NCI-H2227 (cell line): ENCODE measurements around the gene METTL26.

Experiments used
- DNase-seq: peaks from one replicate; lab custom pipeline; 2025; ENCODE audit not compliant: unreplicated experiment; lab: John Stamatoyannopoulos, UW

METTL26 gene

DNA sequence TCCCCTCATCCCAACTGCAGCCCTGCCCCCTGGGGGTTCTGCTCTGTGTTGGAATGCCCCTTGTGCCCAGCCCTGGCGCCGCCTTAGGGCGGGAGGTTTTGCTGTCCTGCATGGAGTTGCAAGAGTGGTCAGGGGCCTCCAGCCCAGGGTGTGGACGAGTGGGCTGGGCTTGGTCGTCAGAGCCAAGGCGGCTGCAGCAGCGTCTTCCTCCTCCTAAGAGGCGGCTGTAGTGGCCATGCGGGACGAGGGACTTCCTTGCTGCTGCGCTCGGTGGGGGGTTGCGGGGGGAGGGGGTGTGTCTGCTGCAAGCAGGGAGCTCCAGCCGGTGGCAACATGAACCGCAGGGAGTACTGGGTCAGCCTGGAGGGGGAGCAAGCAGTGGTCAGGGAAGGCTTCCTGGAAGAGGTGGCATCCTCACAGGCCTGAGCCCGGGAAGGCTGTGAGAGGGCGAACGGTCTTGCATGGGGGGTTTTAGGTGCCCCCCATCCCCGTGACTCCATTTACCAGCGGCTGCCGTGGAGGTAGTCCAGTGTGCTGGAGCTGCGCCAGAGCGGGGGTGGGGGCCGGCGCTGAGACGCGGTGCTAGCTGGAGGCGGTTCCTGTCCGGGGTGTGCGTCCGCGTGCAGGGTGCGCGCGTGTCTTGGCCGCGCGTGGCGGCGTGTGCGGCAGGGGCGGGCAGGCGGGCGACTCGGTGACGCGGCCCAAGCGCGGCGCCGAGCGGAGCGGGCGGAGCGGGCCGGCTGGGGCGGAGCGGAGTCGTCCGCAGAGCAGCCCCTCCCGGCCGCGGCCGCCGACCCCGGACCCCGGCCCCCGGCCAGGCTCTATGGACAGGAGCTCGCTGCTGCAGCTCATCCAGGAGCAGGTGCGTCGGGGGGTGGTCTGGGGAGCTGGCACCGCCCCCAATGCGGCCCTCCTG is 39.1 kb upstream of the METTL26 start, which contains the start of gene RHBDL1:
Gene RHBDL1, plus strand, starts transcription at position 704 of the 916 bp plus-strand sequence. Its CDS starts 120 bp downstream, at position 824.
- peak; percentile 47 for DNase-seq

DNA sequence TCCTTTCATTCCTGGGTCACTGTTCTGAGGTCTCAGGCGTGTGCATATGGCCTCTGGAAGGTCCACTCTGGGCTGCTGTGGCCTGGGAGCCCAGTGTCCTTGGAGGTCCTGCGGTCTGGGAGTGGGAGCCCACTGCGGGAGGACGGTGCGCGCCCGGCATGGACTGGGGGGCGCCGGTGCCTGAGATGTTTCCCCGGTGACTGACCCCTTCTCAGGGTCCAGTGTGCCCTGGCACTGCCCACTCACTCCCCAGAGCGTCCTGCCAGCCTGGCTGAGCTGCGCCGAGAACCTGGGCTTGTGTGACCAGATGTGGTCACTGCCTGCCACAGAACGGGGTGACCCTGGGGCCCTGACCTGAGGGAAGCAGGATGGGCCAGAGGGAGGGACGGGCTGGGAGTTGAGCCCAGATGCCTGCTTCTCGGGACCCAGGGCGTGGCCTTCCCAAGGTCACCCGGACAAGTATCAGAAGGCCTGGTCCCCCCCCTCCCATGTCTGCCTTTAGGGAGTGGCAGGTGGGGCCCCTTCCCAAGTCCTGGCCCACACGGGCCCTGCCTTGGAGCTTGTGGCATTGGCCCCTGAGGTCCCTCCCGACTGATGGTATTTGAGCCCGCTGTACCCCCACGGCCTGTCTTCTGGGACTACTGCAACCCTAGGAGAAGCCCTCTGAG is 38.2 kb upstream of the METTL26 start:
- DNase-seq: no peak

DNA sequence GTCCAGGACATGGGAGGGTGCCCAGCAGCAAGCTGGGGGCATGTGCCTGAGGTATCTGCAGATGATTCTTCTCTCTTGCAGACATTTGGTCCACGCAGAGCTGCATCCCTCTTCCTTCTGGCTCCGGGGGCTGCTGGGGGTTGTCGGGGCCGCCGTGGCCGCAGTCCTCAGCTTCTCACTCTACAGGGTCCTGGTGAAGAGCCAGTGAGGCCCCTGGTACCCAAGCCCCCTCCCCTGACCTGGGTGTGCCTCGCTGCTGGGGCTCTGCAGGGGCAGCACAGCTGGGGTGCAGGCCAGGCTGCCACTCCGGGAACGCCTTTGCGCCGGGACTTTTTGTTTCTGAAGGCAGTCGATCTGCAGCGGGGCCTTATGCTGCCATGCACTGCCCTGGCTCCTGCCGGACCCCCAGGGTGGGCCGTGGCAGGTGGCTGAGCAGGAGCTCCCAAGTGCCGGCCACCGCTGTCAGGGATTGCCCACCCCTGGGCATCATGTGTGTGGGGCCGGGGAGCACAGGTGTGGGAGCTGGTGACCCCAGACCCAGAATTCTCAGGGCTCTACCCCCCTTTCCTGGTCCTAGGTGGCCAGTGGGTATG is 37.4 kb upstream of the METTL26 start:
- no peak for DNase-seq

DNA sequence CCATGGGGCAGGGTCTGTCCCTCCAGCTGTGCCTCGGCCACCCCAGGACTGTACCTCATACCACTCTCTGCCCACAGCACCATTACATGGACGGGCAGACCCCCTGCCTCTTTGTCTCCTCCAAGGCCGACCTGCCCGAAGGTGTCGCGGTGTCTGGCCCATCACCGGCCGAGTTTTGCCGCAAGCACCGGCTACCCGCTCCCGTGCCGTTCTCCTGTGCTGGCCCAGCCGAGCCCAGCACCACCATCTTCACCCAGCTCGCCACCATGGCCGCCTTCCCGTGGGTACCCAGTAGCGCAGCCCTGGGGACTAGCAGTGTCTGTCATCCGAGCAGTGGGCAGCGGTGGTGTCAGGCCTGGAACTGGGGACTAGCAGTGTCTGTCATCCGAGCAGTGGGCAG is 36.7 kb upstream of the METTL26 start:
- no peak for DNase-seq

DNA sequence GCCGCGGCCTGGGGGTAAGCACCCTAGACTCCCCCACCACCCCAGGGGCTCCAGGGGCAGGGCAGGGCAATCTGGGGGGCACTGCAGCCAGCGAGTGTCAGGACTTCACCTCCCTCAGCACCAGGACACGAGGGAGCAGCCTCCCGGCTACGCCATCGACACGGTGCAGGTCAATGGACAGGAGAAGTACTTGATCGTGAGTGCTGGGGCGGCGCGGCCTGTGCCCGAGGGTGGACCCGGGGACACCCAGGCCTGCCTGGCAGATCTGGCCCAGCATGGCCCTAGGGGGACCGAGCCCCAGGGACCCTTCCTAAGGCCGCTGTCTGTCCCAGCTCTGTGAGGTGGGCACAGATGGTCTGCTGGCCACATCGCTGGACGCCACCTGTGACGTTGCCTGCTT is 36.3 kb upstream of the METTL26 start:
- DNase-seq: no peak

DNA sequence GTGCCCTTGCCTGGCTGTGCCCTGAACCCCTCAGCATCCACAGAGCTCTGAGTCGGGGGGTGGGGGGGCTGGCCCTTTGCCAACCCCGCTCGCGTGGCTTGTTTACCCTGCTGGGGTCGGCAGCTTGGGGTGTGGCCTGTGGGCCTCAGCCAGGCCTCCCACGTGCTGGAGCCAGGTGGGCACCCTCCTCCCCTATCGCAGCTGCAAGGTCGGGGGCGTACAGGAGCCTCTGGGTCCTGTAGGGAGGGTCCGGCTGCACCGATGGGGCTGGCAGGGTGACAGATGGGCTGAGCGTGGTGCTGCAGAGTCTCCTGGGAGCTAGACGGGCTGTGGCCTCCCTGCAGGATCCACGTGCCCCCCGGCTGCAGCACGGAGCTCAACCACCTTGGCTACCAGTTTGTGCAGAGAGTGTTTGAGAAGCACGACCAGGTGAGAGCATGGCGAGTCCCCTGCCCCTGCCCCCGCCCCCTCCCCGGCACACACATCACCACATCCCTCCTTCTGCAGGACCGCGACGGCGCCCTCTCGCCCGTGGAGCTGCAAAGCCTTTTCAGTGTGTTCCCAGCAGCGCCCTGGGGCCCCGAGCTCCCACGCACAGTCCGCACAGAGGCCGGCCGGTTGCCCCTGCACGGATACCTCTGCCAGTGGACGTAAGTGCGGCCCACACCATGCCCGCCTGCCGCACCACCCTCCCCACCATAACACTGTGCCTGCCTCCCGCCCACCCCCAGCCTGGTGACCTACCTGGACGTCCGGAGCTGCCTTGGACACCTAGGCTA is 35.4 kb upstream of the METTL26 start:
- no peak for DNase-seq

DNA sequence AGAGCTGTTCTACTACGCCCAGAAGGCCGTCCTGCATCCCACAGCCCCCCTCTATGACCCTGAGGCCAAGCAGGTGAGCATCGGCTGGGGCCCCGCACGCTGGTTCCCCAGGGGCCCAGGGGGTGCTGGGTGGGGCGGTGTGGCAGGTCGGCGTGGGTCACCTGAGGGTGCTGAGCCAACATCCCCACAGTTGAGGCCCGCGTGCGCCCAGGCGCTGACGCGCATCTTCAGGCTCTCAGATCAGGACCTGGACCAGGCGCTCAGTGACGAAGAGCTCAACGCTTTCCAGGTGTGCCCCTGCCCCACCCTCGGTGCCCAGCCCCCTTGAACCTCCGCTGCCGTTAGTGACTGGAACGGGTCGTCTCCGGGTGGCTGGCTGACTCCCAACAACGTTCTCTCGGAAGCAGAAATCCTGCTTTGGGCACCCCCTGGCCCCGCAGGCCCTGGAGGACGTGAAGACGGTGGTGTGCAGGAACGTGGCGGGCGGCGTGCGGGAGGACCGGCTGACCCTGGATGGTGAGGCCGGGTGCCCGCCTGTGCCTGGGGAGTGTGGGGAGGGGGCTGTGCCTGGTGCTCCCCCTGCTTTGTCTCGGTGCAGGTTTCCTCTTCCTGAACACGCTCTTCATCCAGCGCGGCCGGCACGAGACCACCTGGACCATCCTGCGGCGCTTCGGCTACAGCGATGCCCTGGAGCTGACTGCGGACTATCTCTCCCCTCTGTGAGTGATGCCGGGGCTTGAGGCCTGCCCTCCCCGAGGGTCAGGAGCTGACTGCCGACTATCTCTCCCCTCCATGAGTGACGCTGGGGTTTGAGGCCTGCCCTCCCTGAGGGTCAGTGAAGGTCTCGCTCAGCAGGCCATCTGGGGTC is 34.6 kb upstream of the METTL26 start:
- no peak for DNase-seq

DNA sequence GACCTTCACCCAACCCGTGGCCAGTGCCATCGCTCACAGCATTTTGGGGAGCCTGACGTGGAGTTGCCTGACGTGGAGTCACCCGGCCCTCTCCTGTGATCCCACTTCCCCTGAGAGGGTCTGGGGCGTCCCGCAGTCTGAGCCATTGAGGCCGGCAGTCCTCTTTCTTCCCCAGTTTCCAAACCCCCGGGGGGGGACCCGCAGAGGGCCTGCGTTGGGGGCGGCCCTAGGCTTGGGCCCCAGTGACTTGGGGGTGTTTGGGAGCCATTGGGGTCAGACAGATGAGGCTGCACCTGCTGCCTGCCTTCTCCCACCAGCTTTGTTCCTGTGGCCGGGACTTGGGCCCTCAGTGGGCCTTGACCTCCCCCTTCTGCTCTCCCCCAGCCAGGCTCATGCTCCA is 33.6 kb upstream of the METTL26 start:
- DNase-seq: no peak

DNA sequence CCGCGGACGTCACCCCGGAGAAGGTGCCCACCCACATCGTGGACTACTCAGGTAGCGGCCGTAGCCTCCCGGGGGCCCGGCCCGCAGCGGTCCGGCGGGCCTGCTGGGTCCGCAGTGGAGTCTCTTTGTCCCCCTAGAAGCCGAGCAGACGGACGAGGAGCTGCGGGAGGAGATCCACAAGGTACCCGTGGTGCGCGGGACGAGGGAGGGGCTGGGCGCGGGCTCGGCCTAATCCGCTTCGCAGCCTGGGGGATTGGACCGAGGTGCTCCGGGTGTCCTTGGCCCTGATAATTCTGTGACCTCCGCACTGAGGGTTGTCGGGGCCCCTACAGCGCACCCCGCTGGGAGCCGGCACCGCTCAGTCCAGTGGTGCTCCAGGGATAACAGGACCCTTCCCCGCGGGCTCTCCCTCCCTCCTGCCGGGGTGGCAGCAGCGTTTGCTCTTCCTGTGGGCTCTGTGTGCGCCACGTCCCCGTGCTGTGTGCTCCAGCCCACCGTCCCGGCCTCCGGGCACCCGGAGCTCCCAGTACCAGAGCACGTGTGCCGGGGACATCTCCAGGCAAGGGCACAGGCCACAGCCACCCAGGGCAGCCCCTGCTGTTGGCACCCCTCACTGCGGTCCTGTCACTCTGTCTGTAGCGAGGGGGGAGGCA is 32.5 kb upstream of the METTL26 start:
- DNase-seq: peak; percentile 45

DNA sequence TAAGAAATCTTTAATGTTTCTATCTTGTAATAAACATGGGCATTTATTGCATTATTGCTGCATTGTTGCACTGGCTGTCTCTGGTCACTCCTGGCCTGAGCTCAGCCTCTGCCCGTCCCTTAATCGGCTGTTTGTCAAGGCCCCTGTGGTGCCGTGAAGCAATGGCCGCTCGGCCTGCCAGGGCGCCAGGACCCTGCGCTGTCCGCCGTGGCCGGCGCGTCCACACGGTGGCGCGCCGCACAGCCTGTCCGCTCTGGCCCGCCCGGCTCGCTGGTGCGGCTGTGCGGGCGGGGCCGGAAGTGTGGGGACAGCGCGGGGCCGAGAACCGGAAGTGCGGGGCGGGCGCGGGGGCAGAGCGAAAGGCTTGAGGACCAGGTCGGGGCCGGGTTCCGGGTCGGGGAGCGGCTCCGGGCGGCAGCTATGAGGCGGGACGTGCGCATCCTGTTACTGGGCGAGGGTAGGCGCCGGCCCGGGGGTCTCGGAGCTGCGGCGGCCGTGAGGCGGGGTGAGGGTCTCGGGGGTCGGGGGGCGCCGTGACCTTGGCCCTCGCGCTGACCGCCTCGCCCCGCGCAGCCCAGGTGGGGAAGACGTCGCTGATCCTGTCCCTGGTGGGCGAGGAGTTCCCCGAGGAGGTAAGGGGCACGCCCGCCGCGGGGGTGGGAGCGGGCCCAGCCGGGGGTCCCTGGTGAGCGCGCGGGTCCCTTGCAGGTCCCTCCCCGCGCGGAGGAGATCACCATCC is 31.8 kb upstream of the METTL26 start, which contains the start of gene RHOT2:
Gene RHOT2, plus strand, starts transcription at position 353 of the 739 bp plus-strand sequence. Its CDS starts 68 bp downstream, at position 421.
- peak; percentile 96 for DNase-seq

DNA sequence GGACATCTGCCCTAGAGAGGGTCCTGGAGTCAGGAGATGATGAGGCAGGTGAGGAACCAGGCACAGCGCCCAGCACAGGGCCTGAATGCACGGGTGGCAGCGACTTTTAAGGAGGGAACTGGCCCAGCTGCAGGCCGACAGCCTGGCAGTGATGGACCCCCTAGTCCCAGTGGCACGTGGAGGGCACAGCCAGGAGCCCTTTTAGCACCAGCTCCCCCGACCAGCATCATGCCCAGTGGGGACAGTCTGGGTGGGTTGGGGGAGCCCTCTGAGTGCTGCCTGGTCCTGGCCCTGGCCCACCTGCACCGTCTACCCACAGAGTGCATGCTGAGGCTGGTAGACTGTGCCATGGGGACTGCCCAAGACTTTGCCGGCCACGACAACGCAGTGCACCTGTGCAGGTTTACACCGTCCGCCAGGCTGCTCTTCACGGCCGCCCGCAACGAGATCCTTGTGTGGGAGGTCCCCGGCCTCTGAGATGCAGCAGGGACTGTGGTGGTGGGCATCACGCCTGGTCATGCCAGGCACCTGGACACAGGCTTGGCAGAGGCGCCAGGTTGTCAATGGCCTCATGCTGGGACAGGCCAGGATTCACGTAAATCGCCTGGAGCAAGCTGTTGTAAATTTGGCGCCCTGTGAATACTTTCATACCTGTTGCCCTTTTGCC is 31.1 kb upstream of the METTL26 start:
- DNase-seq: no peak

DNA sequence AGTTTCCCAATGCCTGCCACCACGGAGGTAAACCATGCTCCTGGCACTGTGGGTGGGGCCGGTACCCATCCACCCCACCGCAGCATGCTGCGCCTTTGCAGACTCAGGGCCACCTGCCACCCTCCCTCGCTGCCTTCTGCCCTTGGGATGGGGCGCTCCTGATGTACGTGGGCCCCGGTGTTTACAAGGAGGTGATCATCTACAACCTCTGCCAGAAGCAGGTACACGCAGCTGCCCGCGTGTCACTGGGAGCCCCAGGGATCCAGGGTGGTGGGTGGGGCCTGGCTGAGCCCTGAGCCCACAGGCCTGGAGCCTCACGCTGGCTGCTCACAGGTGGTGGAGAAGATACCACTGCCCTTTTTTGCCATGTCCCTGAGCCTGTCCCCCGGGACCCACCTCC is 30.5 kb upstream of the METTL26 start:
- no peak for DNase-seq

DNA sequence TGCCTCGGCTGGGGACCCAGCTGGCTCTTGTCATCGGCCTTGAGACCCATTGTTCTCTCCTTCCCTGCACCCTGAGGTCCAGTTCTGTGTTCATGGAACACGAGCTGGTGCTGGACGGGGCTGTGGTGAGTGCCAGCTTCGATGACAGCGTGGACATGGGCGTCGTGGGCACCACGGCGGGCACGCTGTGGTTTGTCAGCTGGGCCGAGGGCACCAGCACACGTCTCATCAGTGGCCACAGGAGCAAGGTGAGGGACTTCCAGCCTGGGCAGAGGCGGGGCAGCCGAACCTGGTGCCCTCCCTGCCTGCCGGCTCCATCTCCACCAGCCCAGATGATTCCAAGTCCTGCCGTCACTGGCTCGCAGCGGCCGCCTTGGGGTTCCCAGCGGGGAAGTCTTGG is 26.5 kb upstream of the METTL26 start:
- DNase-seq: no peak

DNA sequence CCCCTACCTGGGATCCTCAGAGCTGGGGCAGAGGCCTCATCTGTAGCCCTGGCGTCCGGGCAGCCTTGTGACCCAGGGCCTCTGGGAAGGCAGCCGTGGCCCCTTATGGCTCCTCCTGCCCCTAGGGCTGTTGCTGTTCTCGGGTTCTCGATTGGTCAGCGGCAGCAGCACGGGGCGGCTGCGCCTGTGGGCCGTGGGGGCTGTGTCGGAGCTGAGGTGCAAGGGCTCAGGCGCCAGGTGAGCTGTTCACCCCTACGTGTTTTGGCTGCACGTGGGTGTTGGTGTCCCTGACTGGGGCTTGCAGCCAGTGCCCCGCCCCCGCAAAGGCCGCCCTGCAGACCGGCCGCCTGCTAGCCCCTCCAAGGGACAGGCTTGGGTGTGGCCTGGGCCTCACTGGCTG is 26.0 kb upstream of the METTL26 start:
- DNase-seq: no peak

DNA sequence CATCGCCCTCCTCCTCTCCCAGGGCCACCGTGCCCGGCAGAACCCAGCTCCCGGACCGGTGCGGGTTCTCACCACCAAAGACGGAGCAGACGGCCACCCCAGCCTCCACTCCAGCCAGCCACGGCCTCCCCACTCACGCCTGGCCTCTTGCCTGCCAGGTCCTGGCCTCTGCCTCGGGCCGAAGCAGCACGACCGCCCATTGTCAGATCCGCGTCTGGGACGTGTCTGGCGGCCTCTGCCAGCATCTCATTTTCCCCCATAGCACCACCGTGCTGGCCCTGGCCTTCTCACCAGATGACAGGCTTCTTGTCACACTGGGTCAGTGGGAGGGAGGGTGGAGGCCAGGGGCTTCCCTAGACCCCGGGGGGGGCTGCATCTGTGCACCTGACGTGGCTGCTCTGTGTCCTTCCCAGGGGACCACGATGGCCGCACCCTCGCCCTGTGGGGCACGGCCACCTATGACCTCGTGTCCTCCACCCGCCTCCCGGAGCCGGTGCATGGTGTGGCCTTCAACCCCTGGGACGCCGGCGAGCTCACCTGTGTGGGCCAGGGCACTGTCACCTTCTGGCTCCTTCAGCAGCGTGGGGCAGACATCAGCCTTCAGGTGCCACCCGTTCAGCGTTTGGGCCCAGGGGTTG is 25.2 kb upstream of the METTL26 start:
- no peak for DNase-seq

DNA sequence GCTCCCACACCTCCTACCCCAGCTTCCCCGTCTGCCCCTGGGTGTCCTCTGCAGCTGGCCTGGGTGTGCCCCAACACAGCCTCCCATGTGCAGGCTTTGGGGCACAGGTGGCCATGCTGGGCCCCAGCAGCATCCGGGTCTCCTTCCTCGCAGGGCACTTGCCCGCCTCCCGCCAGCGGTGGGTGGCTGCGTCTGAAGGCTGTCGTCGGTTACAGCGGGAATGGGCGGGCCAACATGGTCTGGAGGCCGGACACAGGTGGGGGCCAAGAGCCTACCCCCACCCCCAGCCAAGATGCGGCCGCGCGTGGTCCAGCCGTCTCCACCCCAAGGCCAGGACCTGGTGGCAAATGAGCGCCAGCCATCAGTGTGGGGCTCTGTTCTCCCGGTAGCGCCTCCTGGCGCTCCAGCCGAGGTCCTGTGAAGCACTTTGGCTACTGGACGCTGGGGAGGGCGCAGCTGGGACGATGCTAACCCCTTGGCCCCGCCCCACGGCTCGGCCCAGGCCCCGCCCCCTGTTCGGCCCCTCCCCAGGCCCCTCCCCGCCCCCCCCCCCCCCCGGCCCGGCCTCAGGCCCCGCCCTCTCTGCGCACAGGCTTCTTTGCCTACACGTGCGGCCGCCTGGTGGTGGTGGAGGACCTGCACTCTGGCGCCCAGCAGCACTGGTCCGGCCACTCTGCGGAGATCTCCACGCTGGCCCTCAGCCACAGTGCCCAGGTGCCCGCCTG is 24.5 kb upstream of the METTL26 start:
- DNase-seq: peak; percentile 72

DNA sequence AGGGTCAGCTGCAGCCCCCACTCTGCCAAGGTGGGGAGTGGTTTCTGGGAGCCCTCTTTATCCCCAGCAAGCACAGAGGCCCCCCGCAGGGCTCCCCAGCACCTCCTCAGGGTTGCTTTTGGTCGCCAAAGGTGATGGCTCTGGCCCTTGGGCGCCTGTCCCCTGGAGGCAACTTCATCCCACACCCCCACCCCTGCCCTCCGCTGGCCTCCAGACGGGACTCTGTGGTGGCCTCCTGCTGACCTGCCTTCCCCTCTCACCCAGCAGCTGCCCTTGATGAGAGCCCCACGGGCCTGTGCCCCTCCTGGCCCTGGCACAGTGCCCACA is 24.0 kb upstream of the METTL26 start:
- no peak for DNase-seq
